HCT116 (cell line): ENCODE results near the gene CLASP1.

ENCODE experiments used
- EZH2 ChIP-seq: fragments of 200-600 bp; sonication (generic); IDR thresholded peaks from 2 replicates; pipeline ENCODE4 v1.6.1; 2017; ENCODE audit warnings: antibody characterized with exemption, mixed run types
- EZH2phosphoT487 ChIP-seq: fragments of 200-600 bp; IDR thresholded peaks from 2 replicates; pipeline ENCODE4 v1.6.1; 2018; ENCODE audit warnings: antibody characterized with exemption, borderline replicate concordance
- JUND ChIP-seq: IDR thresholded peaks from 2 replicates; pipeline ENCODE4 v1.6.1; 2012
- POLR2A ChIP-seq: IDR thresholded peaks from 2 replicates; pipeline ENCODE4 v1.7.0; 2011; ENCODE audit warnings: borderline replicate concordance; ENCODE audit not compliant: insufficient read depth, insufficient read length; ENCODE audit errors: extremely low read depth
- POLR2AphosphoS5 ChIP-seq: IDR thresholded peaks from 2 replicates; pipeline ENCODE4 v1.6.1; 2011; ENCODE audit warnings: mild to moderate bottlenecking, low read depth, low read length, moderate library complexity
- REST ChIP-seq: IDR thresholded peaks from 2 replicates; pipeline ENCODE4 v1.6.1; 2012; ENCODE audit warnings: low read depth
- SP1 ChIP-seq: IDR thresholded peaks from 2 replicates; pipeline ENCODE4 v1.6.1; 2012; ENCODE audit warnings: low read depth
- TCF7L2 ChIP-seq: IDR thresholded peaks from 2 replicates; pipeline ENCODE4 v1.7.0; 2011; ENCODE audit warnings: borderline replicate concordance, inconsistent platforms; ENCODE audit not compliant: insufficient read depth, insufficient read length; ENCODE audit errors: extremely low read depth
- TF ChIP-seq, protein P1 (sequence below), 3 experiments: fragments of 200-600 bp in 1 of 3; sonication (generic) in 1 of 3; IDR thresholded peaks in 2 of 3; conservative IDR thresholded peaks in 1 of 3; 2 replicates each; pipeline ENCODE4 v1.5.1; 2012 to 2017; ENCODE audit warnings: low read depth in 2 of 3, low read length in 2 of 3, antibody characterized with exemption in 1 of 3, borderline replicate concordance in 1 of 3, control low read depth in 1 of 3, mild to moderate bottlenecking in 1 of 3, mixed read lengths in 1 of 3, mixed run types in 1 of 3, moderate library complexity in 1 of 3; ENCODE audit not compliant: insufficient read depth in 1 of 3

DNA sequence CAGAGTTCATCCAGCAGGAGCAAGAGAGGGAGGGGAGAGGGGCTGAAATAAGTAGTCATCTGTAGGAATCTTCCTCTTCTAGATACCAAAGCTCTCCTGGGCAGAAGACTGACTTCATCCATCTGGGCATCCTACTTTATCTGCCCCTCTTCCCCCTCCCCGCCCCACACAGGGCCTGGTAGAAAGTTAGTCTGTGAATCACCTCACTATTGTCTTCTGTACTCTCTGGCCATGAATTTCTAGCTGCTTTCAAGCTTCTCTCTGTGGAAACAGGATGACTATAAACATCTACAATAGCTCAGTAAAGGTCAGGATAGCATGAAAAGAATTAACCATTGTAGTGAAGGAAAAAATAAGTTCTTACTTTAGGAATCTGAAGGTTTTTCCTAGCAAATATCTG is 166.2 kb downstream of the CLASP1 start:
- TF ChIP-seq, protein P1, sequence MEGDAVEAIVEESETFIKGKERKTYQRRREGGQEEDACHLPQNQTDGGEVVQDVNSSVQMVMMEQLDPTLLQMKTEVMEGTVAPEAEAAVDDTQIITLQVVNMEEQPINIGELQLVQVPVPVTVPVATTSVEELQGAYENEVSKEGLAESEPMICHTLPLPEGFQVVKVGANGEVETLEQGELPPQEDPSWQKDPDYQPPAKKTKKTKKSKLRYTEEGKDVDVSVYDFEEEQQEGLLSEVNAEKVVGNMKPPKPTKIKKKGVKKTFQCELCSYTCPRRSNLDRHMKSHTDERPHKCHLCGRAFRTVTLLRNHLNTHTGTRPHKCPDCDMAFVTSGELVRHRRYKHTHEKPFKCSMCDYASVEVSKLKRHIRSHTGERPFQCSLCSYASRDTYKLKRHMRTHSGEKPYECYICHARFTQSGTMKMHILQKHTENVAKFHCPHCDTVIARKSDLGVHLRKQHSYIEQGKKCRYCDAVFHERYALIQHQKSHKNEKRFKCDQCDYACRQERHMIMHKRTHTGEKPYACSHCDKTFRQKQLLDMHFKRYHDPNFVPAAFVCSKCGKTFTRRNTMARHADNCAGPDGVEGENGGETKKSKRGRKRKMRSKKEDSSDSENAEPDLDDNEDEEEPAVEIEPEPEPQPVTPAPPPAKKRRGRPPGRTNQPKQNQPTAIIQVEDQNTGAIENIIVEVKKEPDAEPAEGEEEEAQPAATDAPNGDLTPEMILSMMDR (IDR thresholded peaks at IDR 0.05 in 2 of 3, conservative IDR thresholded peaks at IDR 0.05 in 1 of 3; ENCODE audit: borderline replicate concordance in 1 of 3, insufficient read depth in 1 of 3, low read depth in 2 of 3, low read length in 2 of 3): no peak
- TF ChIP-seq TCF7L2: no peak
- TF ChIP-seq POLR2A: no peak
- no peak for TF ChIP-seq POLR2AphosphoS5
- TF ChIP-seq JUND: no peak
- no peak for TF ChIP-seq REST
- no peak for TF ChIP-seq EZH2phosphoT487
- TF ChIP-seq EZH2: no peak
- TF ChIP-seq SP1: no peak
